ENCODE data around the gene DNASE1L1.

The DNASE1L1 gene

DNA sequence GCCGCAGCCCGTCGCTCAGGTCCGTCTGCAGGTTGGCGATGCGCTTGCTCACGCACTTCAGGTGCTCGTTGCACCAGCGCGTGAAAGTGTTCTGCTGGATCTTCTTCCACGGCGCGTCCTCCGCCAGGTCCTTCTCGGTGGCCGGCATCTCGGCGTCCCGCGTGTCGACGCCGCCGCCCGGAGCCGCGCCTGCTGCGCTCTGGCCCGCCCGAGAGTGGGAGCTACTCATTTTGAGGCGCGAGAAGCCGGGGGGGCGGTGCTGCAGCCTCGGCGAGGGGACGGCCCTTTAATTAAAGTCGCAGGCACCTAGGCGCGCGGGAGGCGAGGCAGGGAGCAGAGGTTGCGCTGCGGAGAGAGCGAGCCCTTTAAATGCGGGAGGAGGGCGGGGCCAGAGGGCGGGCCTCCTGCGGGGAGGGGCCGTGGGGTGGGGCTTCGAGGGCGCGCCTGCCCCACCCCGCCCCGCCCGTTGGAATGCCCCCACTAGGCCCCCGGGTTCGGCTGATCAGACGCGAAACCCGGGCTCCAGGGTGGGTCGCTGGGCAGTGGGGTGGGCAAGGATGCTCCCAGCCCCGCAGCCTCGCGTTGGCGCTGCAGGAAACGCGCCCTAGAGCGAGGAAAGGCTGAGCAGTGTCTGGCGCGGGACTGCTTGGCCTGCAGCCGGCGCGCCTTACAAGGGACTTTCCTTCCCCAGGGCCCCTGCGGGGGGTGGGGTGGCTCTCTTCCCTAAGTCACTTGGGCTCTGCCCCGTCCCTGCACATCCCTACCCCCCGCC lies 37.9 kb downstream of the DNASE1L1 start:
- WGBS, 2 experiments (ENCODE audit: insufficient coverage in 2 of 2): 0 to 1% methylated on average over 19 to 21 of the region's 77 CpGs
- peaks cover 19% of the 10 kb centered on the region for H3K4me1 ChIP-seq (ENCODE audit: control insufficient read depth, insufficient read depth, low read length, poor library complexity, severe bottlenecking)
- H3K4me3 ChIP-seq (ENCODE audit: extremely low read depth, insufficient read depth, low read length, poor library complexity, severe bottlenecking): peak overlapping the region; percentile 62
- peaks cover 19% of the 10 kb centered on the region for H3K36me3 ChIP-seq (ENCODE audit: control insufficient read depth, insufficient read depth, low read length)
- no peaks in the 10 kb centered on the region for H3K9me3 ChIP-seq (ENCODE audit: control insufficient read depth, low read length)
- peak overlapping the region; percentile 96 for H3K27ac ChIP-seq (ENCODE audit: low read depth, low read length, severe bottlenecking)

DNA sequence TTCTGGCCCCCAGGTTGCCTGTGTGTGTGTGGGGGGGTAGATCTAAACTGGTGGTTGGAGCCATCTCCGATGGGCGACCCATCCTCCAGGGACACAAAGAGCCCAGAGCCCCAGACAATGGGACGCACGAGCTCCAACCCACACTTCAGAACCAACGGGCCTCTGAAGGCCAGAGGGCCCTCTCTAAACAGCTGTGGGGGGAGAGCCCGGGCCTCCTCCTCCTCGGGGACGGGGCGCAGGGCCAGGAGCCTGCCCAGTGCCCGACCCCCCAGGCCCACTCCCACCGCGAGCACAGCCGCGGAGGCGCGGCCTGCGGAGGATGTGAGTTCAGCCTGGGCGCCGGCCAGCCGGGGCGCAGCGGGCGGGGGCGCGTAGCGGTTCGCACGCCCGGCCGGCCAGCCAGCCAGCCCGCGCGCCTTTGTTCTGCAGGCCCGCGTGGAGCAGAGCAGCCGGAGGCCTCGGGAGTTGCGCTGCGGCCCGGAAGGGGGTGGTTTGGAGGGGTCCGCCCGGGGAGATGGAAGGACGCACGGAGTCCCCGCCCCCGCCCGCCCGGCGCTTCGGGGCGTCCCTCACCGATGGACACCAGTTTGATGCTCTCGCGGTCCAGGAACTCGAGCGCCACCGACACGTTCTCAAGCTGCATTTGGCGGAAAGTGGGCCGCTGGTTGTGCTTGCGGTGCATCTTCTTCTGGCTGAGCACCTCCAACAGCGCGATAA lies 38.6 kb downstream of the DNASE1L1 start:
- peak overlapping the region; percentile 62 for H3K4me3 ChIP-seq (ENCODE audit: extremely low read depth, insufficient read depth, low read length, poor library complexity, severe bottlenecking)
- WGBS, 2 experiments (ENCODE audit: insufficient coverage in 2 of 2): 0 to 1% methylated on average over 19 to 32 of the region's 63 CpGs
- no peaks in the 10 kb centered on the region for H3K9me3 ChIP-seq (ENCODE audit: control insufficient read depth, low read length)
- peak overlapping the region; percentile 96 for H3K27ac ChIP-seq (ENCODE audit: low read depth, low read length, severe bottlenecking)
- H3K36me3 ChIP-seq (ENCODE audit: control insufficient read depth, insufficient read depth, low read length): peaks cover 27% of the 10 kb centered on the region
- H3K4me1 ChIP-seq (ENCODE audit: control insufficient read depth, insufficient read depth, low read length, poor library complexity, severe bottlenecking): peaks cover 21% of the 10 kb centered on the region

DNA sequence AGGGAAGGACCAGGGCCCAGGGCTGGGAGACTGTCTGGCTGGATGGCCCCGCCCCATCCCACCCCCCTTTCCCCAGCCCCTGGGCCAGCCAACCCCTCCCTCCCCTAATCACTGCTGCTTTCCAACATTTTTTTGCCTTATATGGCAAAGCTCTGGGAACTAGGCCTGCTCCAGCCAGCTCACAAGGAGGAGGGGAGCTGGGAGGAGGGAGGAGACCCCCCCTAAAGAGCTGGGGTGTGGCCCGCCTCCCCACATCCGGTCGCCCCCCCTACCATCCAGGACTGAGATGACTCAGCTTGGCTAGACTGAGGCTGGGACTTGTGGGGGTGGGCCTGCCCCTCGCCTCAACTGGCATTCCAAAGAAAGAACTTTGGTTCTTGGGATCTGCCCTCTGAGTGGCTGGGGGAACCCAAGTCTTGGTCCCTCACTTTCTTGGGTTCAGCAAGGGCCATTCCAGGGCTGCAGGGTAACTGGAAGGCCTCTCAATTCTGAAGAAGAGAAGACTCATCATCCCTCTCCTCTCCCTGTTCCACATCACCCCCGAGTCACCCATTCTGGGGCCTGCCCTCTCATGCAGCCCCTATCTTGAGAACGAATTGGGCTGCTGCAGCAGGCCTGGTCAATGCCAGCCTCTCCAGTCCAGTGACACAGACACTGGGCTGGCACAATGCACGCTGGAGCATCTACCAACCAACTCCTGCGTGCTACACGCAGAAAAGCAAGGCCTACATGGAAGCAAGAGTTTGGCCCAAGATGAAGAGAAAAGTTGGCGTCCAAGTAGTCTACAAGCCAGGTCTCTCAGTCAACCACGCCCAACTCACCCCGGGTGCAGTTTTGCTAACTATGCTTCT lies 39.4 kb downstream of the DNASE1L1 start:
- no peaks in the 10 kb centered on the region for H3K9me3 ChIP-seq (ENCODE audit: control insufficient read depth, low read length)
- 0% methylated on average over 3 to 4 of the region's 13 CpGs for WGBS, 2 experiments (ENCODE audit: insufficient coverage in 2 of 2)
- peak overlapping the region; percentile 96 for H3K27ac ChIP-seq (ENCODE audit: low read depth, low read length, severe bottlenecking)
- peak overlapping the region; percentile 62 for H3K4me3 ChIP-seq (ENCODE audit: extremely low read depth, insufficient read depth, low read length, poor library complexity, severe bottlenecking)
- H3K36me3 ChIP-seq (ENCODE audit: control insufficient read depth, insufficient read depth, low read length): peaks cover 29% of the 10 kb centered on the region
- H3K4me1 ChIP-seq (ENCODE audit: control insufficient read depth, insufficient read depth, low read length, poor library complexity, severe bottlenecking): peaks cover 21% of the 10 kb centered on the region

DNA sequence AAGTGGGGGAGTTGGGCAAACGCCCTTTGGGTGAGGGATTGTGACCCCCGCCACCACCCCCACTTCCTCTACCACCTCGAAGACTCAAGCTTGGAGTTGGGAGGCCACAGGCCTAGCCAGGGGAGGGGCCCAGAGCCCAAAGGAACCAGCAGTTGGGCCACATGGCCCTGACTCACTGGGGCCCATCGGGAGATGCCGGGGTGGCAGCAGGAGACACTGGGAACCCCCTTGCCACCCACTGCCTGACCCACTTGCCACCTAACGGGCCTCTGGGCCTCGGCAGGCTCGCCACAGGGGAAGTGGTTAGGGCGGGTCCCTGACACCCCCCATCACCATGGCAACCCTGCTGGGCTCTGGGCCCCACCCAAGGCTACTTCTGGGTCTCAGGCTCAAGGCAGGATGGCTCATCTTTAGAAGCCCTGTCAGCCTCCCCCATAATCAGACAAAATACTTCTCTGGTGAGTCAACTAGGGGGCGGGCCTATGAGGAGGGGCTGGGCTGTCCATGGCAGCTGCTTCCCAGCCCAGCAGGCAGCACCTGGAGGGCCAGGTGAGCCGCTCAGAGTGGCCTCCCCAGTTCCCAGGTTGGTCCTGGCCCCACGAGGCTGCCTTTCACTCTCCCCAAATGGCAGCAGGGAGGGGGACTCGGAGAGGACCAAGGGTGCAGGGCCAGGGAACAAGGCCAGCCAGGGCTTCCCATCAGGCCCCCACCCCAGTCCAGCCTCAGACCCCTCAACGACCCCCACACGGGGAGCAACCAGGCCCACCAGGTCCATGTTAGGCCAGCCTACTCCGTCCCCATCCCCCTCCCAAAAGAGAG lies 40.2 kb downstream of the DNASE1L1 start:
- WGBS, 2 experiments (ENCODE audit: insufficient coverage in 2 of 2): 44 to 45% methylated on average over 2 to 3 of the region's 16 CpGs
- Histone ChIP-seq H3K4me1 (ENCODE audit: control insufficient read depth, insufficient read depth, low read length, poor library complexity, severe bottlenecking) (peaks cover 21% of the 10 kb centered on the region), H3K27ac (ENCODE audit: low read depth, low read length, severe bottlenecking) (peak overlapping the region; percentile 96), H3K36me3 (ENCODE audit: control insufficient read depth, insufficient read depth, low read length) (peaks cover 36% of the 10 kb centered on the region), H3K4me3 (ENCODE audit: extremely low read depth, insufficient read depth, low read length, poor library complexity, severe bottlenecking) (peak overlapping the region; percentile 62), H3K9me3 (ENCODE audit: control insufficient read depth, low read length) (no peaks in the 10 kb centered on the region)

DNA sequence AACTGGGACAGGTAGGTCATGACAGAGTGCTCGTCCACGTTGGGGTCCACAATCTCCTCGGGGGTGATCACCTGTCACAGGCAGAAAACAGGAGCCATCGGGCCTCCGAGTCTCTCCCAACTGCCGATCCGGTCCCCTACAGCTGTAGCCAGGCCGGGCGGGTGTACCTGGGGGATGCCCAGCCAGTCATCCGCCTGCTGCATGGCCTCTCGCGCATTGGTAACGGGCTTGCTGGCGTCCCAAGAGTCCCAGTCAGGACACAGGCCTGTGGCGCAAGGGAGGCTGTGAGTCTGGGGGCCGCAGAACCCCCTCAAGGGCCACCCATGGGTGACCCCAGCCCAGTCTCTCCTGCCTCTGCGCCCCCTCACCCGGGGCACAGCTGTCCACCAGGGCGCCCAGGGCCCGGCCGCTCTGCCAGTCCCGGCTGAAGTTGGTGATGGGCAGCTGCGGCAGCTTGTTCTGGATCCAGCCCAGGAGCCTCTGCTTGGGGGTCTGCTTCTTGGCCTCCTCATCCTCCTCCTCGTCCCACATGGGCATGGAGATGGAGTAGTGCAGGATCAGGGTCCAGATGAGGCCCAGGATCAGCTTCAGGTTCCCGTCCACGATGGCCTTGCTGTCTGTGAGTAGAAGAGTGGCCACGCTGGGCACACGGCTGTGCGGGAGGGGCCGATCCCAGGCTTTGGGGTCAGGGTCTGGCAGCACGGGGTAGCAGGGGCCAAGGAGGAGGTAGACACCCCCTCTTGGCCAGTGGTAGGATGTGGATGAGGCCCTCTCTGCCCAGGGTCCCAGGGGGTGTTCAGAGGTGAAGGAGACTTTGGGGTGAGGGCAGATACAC lies 41.4 kb downstream of the DNASE1L1 start:
- no peaks in the 10 kb centered on the region for H3K9me3 ChIP-seq (ENCODE audit: control insufficient read depth, low read length)
- H3K36me3 ChIP-seq (ENCODE audit: control insufficient read depth, insufficient read depth, low read length): peaks cover 45% of the 10 kb centered on the region
- peak overlapping the region; percentile 62 for H3K4me3 ChIP-seq (ENCODE audit: extremely low read depth, insufficient read depth, low read length, poor library complexity, severe bottlenecking)
- H3K4me1 ChIP-seq (ENCODE audit: control insufficient read depth, insufficient read depth, low read length, poor library complexity, severe bottlenecking): peaks cover 12% of the 10 kb centered on the region
- peak overlapping the region; percentile 96 for H3K27ac ChIP-seq (ENCODE audit: low read depth, low read length, severe bottlenecking)
- WGBS, 2 experiments (ENCODE audit: insufficient coverage in 2 of 2): 97% methylated on average over 13 to 19 of the region's 31 CpGs

DNA sequence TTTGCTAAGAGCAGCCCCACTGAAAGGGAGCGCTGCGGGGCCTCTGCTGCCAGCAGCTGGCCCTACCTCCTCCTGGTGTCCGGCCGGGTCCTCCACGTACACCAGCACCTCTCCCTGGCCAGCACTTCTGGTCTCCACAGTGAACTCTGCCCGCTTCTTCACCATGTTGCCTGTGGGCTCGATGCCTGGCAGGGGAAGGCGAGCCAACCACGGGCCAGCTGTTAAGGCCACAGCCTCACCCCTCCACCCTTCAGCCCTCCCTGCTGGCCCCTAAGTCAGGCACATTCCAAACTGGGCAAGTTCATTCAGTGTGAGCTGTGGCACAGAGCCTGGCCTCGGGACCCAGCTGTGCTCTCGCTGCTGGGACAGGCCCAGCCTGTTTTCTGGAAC lies 42.4 kb downstream of the DNASE1L1 start:
- no peaks in the 10 kb centered on the region for H3K9me3 ChIP-seq (ENCODE audit: control insufficient read depth, low read length)
- no peak overlapping the region for H3K27ac ChIP-seq (ENCODE audit: low read depth, low read length, severe bottlenecking)
- H3K4me1 ChIP-seq (ENCODE audit: control insufficient read depth, insufficient read depth, low read length, poor library complexity, severe bottlenecking): peaks cover 10% of the 10 kb centered on the region
- no peak overlapping the region for H3K4me3 ChIP-seq (ENCODE audit: extremely low read depth, insufficient read depth, low read length, poor library complexity, severe bottlenecking)
- peaks cover 54% of the 10 kb centered on the region for H3K36me3 ChIP-seq (ENCODE audit: control insufficient read depth, insufficient read depth, low read length)
- 100% methylated on average over 2 to 4 of the region's 11 CpGs for WGBS, 2 experiments (ENCODE audit: insufficient coverage in 2 of 2)

DNA sequence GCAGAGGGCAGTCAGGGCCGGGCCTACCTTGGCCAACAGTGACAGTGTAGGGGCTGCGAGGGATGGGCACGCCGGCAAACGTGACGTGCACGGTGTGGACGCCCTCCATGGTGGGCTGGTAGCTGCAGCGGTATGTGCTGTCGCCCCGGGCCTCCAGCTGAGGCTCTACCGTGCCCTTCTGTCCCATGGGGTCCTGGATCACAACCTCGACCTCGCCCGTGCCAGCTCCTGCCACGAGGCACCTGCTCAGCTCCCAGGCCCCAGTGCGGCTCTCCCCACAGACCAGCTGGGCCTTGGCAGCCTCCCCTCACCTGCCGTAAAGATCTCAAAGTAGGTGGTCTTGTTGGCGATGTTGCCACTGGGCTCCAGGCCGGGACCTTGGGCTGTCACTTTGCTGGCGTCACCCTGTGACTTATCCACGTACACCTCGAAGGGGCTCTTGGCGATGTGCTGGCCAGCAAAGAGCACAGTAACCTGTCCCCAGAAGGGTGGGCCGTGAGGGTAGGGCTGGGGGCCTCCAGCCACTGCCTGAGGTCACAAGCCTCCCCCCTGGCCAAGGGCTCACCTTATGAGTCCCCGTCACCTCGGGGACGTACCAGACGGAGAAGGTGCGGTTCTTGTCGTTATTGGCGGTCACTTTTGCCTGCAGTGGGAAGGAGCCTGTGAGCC lies 42.9 kb downstream of the DNASE1L1 start:
- peaks cover 10% of the 10 kb centered on the region for H3K4me1 ChIP-seq (ENCODE audit: control insufficient read depth, insufficient read depth, low read length, poor library complexity, severe bottlenecking)
- H3K36me3 ChIP-seq (ENCODE audit: control insufficient read depth, insufficient read depth, low read length): peaks cover 59% of the 10 kb centered on the region
- 96 to 97% methylated on average over 11 to 23 of the region's 32 CpGs for WGBS, 2 experiments (ENCODE audit: insufficient coverage in 2 of 2)
- H3K27ac ChIP-seq (ENCODE audit: low read depth, low read length, severe bottlenecking): no peak overlapping the region
- H3K9me3 ChIP-seq (ENCODE audit: control insufficient read depth, low read length): no peaks in the 10 kb centered on the region
- no peak overlapping the region for H3K4me3 ChIP-seq (ENCODE audit: extremely low read depth, insufficient read depth, low read length, poor library complexity, severe bottlenecking)

DNA sequence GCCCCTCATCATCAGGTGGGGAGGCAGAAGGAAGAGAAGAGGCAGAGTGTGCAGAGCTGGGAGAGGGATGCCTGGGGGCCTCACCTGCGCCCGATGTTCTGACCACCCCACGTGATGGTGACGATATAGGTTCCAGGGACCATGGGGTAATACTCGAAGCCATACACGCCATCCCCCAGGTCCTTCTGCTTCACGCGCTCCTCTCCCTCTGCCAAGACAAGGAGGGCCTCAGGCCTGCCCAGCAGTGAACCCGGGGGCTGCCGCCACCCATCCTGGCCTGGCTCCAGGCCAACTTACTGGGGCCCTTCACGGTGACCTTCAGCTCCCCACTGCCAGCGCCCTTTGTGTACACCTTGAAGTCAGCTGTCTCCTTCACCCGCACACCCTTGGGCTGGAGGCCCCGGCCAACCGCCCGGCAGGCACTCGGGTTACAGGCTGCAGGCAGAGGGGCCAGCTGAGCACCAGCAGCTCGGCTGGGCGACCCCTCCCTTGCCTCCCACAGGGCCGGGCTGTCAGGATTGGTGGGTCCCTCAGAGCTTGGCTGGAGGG lies 43.9 kb downstream of the DNASE1L1 start:
- peaks cover 67% of the 10 kb centered on the region for H3K36me3 ChIP-seq (ENCODE audit: control insufficient read depth, insufficient read depth, low read length)
- H3K4me1 ChIP-seq (ENCODE audit: control insufficient read depth, insufficient read depth, low read length, poor library complexity, severe bottlenecking): peaks cover 10% of the 10 kb centered on the region
- 98 to 100% methylated on average over 4 to 11 of the region's 20 CpGs for WGBS, 2 experiments (ENCODE audit: insufficient coverage in 2 of 2)

More for the DNA sequence above, 43.9 kb downstream of the DNASE1L1 start:
- H3K9me3 ChIP-seq (ENCODE audit: control insufficient read depth, low read length): no peaks in the 10 kb centered on the region
- H3K4me3 ChIP-seq (ENCODE audit: extremely low read depth, insufficient read depth, low read length, poor library complexity, severe bottlenecking): no peak overlapping the region
- no peak overlapping the region for H3K27ac ChIP-seq (ENCODE audit: low read depth, low read length, severe bottlenecking)

Measured in mesodermal cell (in vitro differentiated cells).